ENCODE measurements around the gene TDRD9.

GRCh38 chr14:103948442-103948841 is 20.2 kb downstream of the TDRD9 start:
- no peak for TF ChIP-seq CTCF (IDR thresholded peaks at IDR 0.05)
- TF ChIP-seq POLR2A (IDR thresholded peaks at IDR 0.05): no peak
- no peak for TF ChIP-seq POLR2AphosphoS5 (IDR thresholded peaks at IDR 0.05)
